NOMO-1 treated with DMSO at 0.1 percent for 48 hours (cell line): ENCODE measurements around the gene GBP3.
"Not testable (repeated sequence)": the region's sequence is repeated elsewhere in the genome, so short reads cannot be mapped to it uniquely, and the experiment has no call there.

Source experiments
- DNase-seq: peaks from one replicate; lab custom pipeline; 2025; ENCODE audit not compliant: unreplicated experiment; lab: John Stamatoyannopoulos, UW

GBP3 gene

GRCh38 chr1:89041721-89042120 is 19.1 kb upstream of the GBP3 start:
- no peak for DNase-seq

DNA sequence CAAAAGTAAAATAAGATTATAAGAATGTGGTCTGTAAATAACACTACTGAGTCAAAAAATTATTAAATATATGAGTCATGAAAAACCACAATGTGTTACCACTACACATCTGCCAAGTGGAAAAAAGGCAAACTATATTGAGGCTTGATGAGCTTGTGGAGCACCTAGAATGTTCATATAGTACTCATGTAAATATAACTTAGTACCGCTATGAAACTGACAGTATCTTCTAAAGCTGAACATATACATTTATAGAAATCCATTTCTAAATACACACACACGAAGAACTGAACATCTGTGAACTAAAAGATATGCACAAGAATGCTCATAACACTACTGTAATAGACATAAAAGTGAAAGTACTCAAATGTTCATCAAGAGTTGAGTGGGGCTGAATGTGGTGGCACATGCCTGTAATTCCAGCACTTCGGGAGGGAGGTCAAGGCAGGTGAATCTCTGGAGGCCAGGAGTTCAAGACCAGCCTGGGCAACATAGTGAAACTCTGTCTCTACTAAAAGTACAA is 18.5 kb upstream of the GBP3 start:
- no peak for DNase-seq

- no peak for DNase-seq
Observed at GRCh38 chr1:89040315-89040626, 17.6 kb upstream of the GBP3 start.

GRCh38 chr1:89037186-89037585 is 14.5 kb upstream of the GBP3 start:
- DNase-seq = peak; percentile 8

GRCh38 chr1:89035080-89035479 is 12.4 kb upstream of the GBP3 start:
- DNase-seq = no peak

- not testable (repeated sequence) for DNase-seq
Observed at GRCh38 chr1:89034004-89034403, 11.3 kb upstream of the GBP3 start.

- DNase-seq = not testable (repeated sequence)
Observed at GRCh38 chr1:89029051-89029450, 6.4 kb upstream of the GBP3 start.

DNA sequence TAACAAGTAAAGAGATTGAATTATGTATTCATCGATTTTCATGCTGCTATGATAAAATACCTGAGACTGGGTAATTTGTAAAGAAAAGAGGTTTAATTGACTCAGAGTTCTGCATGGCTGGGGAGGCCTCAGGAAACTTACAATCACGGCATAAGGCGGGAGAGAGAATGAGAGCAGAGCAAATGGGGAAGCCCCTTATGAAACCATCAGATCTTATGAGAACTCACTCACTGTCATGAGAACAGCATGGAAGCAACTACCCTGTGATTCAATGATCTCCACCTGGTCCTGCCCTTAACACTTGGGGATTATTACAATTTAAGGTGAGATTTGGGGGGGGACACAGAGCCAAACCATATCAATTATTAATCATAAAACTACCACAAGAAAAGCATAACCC is 3.3 kb upstream of the GBP3 start:
- DNase-seq = no peak

GRCh38 chr1:89023026-89023425 is 360 bp upstream of the GBP3 start:
- no peak for DNase-seq

DNA sequence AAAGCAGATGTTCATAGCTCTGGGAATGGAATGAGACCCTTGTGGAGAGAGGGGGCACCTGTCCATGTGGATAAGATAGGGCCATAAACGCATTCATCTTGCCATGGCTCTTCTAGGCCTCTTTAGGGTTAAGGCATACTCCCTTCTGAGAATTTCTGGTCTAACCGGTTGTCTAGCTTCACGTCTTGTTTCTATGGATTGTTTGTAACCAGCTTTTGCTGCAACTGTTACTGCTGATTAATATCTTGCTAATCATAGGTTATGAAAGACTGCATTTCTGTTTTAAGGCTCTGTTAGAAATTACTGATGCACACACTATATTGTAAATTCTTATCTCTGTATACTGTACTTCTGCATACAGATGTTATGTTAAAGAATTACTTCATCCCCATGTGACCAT is 4.3 kb downstream of the GBP3 start:
- DNase-seq = not testable (repeated sequence)

DNA sequence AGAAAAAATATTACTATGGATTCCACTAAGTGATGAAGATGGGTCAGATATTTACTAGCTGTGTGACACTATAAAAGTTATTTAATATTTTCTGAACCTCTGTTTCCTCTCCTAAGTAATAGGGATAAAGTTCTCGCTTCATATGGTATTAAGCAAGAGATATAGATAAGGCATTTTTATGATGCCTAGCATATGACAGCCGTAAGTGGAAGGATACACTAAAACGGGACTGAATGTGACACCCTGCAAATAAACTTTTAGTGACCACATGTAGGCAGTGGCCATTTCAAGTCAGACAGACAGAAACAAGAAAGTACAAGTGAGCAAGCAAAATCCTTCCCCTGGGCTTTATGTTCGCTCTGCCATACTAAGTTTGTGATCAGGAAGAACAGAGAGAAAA is 14.2 kb downstream of the GBP3 start:
- DNase-seq = no peak

DNA sequence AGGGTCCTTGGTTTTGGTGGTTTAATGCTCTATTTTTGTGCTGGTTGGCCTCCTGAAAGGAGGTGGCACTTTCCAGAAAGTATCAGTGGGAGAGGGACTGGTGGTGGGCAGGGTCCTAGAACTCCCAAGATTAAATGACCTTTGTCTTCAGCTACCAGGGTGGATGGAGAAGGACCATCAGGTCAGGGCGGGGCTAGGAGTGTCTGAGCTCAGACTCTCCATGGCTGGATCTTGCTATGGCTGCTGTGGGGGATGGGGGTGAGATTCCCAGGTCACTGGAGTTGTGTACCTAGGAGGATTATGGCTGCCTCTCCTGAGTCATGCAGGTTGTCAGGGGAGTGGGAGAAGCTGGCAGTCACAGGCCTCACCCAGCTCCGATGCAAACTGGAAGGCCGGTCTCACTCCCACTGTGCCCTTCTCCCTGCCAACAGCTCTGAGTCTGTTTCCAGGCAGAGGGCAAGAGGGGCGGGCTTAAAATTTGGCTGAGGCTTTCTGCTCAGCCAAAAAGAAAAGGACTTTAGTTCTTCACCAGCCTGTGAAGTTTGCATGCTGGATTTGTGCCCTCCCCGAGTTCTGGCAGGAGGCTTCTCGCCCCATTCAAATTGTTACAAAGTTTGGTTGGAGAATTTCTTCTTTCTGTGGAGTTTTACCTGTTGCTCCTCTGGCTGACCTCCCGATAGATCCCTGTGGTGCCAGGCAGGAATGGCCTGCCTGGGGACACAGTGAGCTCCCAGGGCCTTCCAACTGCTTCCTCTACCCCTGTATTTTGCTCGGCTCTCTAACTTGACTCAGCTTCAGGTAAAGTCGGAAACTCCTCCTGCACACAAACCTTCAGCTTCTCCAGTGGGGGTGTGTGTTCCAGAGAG is 17.1 kb downstream of the GBP3 start:
- no peak for DNase-seq

DNA sequence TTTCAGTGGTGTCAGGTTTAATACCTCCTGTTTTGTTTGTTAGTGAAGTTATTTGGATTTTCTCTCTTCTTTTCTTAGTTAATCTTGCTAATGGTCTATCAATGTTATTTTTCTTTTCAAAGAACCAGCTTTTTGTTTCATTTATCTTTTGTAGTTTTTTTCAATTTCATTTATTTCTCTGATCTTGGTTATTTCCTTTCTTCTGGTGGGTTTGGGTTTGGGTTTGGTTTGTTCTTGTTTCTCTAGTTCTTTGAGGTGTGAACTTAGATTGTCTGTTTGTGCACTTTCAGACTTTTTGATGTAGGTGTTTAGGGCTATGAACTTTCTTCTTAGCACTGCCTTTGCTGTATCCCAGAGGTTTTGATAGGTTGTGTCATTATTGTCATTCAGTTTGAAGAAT is 20.5 kb downstream of the GBP3 start:
- not testable (repeated sequence) for DNase-seq

DNA sequence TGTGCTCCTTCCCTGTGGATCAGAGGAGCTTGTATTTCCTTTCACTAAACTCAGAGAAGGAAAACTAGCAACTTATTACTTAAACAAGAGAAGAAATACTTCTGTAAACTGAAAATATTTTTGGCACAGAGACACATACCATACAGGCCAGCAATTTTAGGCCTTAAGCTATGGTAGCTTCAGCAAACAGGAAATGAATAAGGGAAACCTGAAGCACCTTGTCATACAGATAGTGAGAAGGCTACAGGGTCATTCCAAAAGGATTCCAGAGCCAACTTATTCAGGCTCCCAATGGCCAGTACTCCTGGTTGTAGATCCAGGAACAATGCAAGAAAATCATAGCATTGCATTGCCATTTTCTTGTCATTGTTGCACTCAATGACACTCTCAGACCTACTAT is 21.2 kb downstream of the GBP3 start:
- DNase-seq = no peak

- DNase-seq = peak; percentile 72
Observed at GRCh38 chr1:88998716-88999115, 23.9 kb downstream of the GBP3 start.

- DNase-seq = no peak
Observed at GRCh38 chr1:88990426-88990825, 32.2 kb downstream of the GBP3 start.

GRCh38 chr1:88985692-88986091 is 37.0 kb downstream of the GBP3 start:
- DNase-seq = no peak

DNA sequence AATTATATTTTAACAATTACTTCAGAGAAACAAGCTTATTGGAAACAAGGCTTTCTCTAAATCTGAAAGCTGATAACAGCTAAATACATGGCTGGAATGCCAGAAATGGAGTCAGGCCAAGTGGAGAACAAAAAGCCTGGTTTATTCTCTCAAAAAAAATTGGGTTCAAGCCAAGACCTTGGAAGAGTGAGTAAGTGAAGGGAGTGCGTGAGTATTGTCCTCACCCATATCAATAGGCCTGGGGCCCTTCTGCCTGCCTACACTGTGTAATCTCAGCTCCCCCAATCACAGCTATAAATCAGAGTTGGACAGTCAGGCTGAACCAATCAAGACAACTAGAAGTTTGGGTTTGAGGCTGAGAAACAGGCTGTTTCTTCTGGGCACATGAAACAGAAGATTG is 37.6 kb downstream of the GBP3 start:
- DNase-seq = no peak

GRCh38 chr1:88984569-88984968 is 38.1 kb downstream of the GBP3 start:
- DNase-seq = no peak

DNA sequence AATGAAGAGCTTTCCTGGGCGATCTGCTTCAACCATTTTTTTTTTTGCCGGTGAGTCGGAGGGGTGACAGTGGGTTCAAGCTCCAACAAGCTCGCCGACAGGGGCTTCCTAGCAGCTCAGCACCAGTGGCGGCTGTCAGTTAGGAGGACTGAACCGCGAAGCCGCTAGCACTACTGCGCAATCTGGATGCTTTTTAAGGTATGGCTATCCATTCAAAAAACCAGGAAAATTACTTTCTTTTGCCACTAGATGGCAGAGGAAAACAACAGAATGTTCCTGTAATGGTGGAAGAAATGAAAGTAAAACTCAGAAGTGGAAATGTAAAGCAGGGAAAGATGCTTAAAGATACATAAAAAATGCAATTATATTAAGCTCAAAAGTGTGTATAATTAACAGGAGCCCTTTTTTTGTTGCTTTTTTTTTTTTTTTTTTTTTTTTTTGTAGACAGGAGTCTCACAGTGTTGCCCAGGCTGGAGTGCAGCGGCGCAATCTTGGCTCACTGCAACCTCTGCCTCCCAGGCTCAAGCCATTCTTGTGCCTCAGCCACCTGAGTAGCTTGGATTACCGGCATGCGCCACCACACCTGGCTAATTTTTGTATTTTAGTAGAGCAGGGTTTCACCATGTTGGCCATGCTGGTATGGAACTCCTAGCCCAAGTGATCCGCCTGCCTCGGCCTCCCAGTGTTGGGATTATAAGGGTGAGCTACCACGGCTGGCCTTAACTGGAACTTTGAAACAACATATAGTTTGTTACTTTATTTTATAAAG is 38.7 kb downstream of the GBP3 start:
- DNase-seq = peak; percentile 87

DNA sequence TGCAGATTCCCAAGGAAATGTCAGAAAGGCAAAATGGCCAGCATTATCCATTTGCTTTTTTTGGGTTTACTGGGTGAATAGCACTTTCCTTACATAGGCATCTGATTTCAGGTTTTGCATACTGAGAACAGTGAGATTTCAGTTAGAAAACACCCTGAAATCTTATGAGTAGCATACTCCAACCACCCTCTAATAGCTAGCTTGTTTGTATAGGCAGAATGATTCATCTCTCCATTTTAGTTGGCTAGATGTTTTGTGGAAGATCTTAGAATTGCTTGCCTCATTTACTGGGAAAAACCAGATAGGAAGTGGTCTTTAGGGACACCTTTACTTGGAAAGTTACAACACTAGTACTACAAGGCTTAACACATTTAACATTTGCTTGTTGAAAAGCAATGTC is 40.6 kb downstream of the GBP3 start:
- no peak for DNase-seq

DNA sequence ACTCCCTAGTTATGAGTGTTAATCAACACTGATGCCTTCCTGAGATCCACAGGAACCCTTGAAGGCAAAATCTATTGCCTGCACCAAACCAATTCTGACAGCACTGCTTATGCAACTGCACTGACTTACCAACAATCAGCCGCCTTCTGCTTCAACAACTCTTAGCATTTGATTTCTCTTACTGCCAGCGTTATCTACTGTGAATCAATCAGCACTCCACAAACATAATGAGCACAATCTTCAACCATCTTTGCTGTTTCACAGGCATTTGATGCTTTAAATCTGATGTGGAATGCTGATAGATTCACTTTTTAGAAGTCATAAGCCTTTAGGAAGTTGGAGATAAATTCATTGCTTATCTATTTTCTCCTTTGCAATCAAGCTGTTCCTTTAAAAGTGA is 41.2 kb downstream of the GBP3 start:
- DNase-seq = peak; percentile 59
